ENCODE data around the gene TRIM31. TPM values are rescaled to one million over a fixed set of nuclear protein-coding genes. Genes with fewer than 3 reads are reported as not detected.
A peak's percentile ranks its signal among the peaks of the same experiment; 100 is the strongest.

Gene TRIM31
- total RNA-seq, 4 donors from 2014 or later, result not detected

DNA sequence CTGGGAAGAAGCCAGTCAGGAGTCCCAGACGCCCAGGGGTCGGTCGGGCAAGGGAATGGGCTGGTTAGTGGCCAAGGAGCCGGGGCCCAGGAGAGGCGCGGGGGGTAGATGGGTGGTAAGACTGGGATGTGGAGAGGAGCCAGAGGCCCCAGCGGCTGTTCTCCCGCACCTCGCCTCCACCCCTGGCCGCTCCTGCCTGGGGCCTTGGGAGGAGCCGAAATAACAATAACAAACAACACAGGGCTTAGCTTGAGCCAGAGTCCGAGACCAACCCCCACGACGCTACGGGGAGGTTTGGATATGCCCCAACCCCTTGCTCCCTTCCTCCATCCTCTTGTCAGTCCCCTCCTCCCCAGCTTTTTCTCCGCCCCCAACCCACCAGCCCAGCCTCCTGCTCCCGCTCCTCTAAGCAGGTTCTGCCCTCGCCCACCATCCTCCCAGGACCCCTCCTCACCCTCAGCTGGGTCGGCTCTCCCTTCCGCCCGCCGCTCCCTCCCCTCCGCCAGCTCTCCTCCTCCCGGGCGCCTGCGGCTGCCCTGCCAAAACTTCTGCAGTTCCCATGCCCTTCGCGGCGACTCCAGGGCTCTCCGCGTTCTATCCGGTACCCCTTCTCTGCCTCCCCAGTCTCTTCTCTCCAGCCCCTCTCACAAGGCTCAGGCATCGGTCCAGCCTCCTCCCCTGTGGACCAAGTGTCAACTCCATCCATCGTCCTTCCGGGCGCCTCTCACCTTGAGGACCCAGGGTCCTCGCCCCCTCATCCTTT is 38.4 kb downstream of the TRIM31 start:
- Histone ChIP-seq H3K27me3 (peaks cover 0 to 81% of the 10 kb centered on the region in 2 donors), H3K27ac (no peak overlapping the region)

GRCh38 chr6:30073489-30074235 is 39.2 kb downstream of the TRIM31 start:
- peaks cover 0 to 32% (median 14%) of the 10 kb centered on the region in 4 donors for H3K4me1 ChIP-seq
- H3K27me3 ChIP-seq, result peaks cover 0 to 73% of the 10 kb centered on the region in 2 donors
- TF ChIP-seq EP300 (IDR thresholded peaks at IDR 0.05) (no peak), POLR2A (IDR thresholded peaks at IDR 0.05) (no peak), CTCF (IDR thresholded peaks at IDR 0.05) (no peak)
- no peaks in the 10 kb centered on the region for H3K9me3 ChIP-seq
- H3K36me3 ChIP-seq, result peaks cover 0 to 26% (median 0%) of the 10 kb centered on the region in 3 donors
- 41 to 52% methylated on average over 7 of the region's 7 CpGs for WGBS, 2 donors
- no peak overlapping the region for H3K27ac ChIP-seq
- H3K4me3 ChIP-seq, result no peak overlapping the region
- DNase-seq (ENCODE audit: low spot score in 2 of 2), result no peak

More for the DNA sequence above, 38.4 kb downstream of the TRIM31 start:
- Histone ChIP-seq H3K9me3 (no peaks in the 10 kb centered on the region), H3K4me3 (peak overlapping the region in 1 of 4 donors; percentile 19), H3K4me1 (peaks cover 0 to 32% (median 14%) of the 10 kb centered on the region in 4 donors), H3K36me3 (peaks cover 0 to 18% (median 0%) of the 10 kb centered on the region in 3 donors)
- DNase-seq (ENCODE audit: low spot score in 2 of 2), result no peak
- TF ChIP-seq EP300 (IDR thresholded peaks at IDR 0.05) (no peak), CTCF (IDR thresholded peaks at IDR 0.05) (no peak), POLR2A (IDR thresholded peaks at IDR 0.05) (no peak)
- WGBS, 2 donors, result 5 to 6% methylated on average over 32 to 37 of the region's 37 CpGs

- TF ChIP-seq POLR2A (IDR thresholded peaks at IDR 0.05) (no peak), EP300 (IDR thresholded peaks at IDR 0.05) (no peak), CTCF (IDR thresholded peaks at IDR 0.05) (no peak)
- H3K4me1 ChIP-seq, result peaks cover 0 to 44% (median 22%) of the 10 kb centered on the region in 4 donors
- H3K27me3 ChIP-seq, result peaks cover 0 to 62% of the 10 kb centered on the region in 2 donors
- H3K4me3 ChIP-seq, result no peak overlapping the region
- no peaks in the 10 kb centered on the region for H3K9me3 ChIP-seq
- WGBS, 2 donors, result 48 to 57% methylated on average over 3 of the region's 3 CpGs
- no peak for DNase-seq (ENCODE audit: low spot score in 2 of 2)
- H3K36me3 ChIP-seq, result peaks cover 0 to 30% (median 0%) of the 10 kb centered on the region in 3 donors
- H3K27ac ChIP-seq, result no peak overlapping the region
Measured at GRCh38 chr6:30071858-30072257, 41.0 kb downstream of the TRIM31 start.

GRCh38 chr6:30071081-30071818 is 41.6 kb downstream of the TRIM31 start:
- peaks cover 0 to 30% (median 0%) of the 10 kb centered on the region in 3 donors for H3K36me3 ChIP-seq
- peaks cover 0 to 57% of the 10 kb centered on the region in 2 donors for H3K27me3 ChIP-seq
- DNase-seq (ENCODE audit: low spot score in 2 of 2), result no peak
- WGBS, 2 donors, result 24 to 32% methylated on average over 40 to 66 of the region's 68 CpGs
- H3K27ac ChIP-seq, result no peak overlapping the region
- no peak for TF ChIP-seq CTCF (IDR thresholded peaks at IDR 0.05)
- no peak for TF ChIP-seq POLR2A (IDR thresholded peaks at IDR 0.05)
- no peak for TF ChIP-seq EP300 (IDR thresholded peaks at IDR 0.05)
- H3K4me1 ChIP-seq, result peaks cover 0 to 46% (median 22%) of the 10 kb centered on the region in 4 donors
- peak overlapping the region in 1 of 4 donors; percentile 15 for H3K4me3 ChIP-seq
- no peaks in the 10 kb centered on the region for H3K9me3 ChIP-seq

All from tibial nerve (tissue), 4 donors.